HepG2 (cell line): ENCODE data around the gene GPX7. TPM values are rescaled to one million over a fixed set of nuclear protein-coding genes. Genes with fewer than 3 reads are reported as not detected.
A peak's percentile ranks its signal among the peaks of the same experiment; 100 is the strongest.

Source experiments
- CHCHD3 ChIP-seq: sonication (generic); formaldehyde crosslinking; IDR thresholded peaks from 2 replicates; pipeline ENCODE4 v1.8.0; 2022; ENCODE audit warnings: mild to moderate bottlenecking, missing genetic modification reagents, moderate library complexity
- LBX2 ChIP-seq: sonication (generic); formaldehyde crosslinking; IDR thresholded peaks from 2 replicates; pipeline ENCODE4 v1.5.0; 2020; ENCODE audit warnings: missing genetic modification reagents, mild to moderate bottlenecking, borderline replicate concordance
- PAWR ChIP-seq: sonication (generic); formaldehyde crosslinking; IDR thresholded peaks from 2 replicates; pipeline ENCODE4 v1.4.0; 2020; ENCODE audit warnings: missing genetic modification reagents, mild to moderate bottlenecking, borderline replicate concordance
- ZBTB7B ChIP-seq: sonication (generic); formaldehyde crosslinking; IDR thresholded peaks from 2 replicates; pipeline ENCODE4 v1.4.0; 2020; ENCODE audit warnings: missing genetic modification reagents
- ZNF597 ChIP-seq: sonication (generic); formaldehyde crosslinking; IDR thresholded peaks from 2 replicates; pipeline ENCODE4 v1.5.0; 2020; ENCODE audit warnings: missing genetic modification reagents
- ZNF619 ChIP-seq: sonication (generic); formaldehyde crosslinking; IDR thresholded peaks from 2 replicates; pipeline ENCODE4 v1.4.0; 2020; ENCODE audit warnings: mild to moderate bottlenecking, missing genetic modification reagents
- ZSCAN21 ChIP-seq: sonication (generic); formaldehyde crosslinking; IDR thresholded peaks from 2 replicates; pipeline ENCODE4 v1.8.0; 2022; ENCODE audit warnings: mild to moderate bottlenecking, missing genetic modification reagents, moderate library complexity, borderline replicate concordance
- ZSCAN31 ChIP-seq: sonication (generic); formaldehyde crosslinking; IDR thresholded peaks from 2 replicates; pipeline ENCODE4 v1.5.0; 2020; ENCODE audit warnings: low read depth, mild to moderate bottlenecking, missing genetic modification reagents
- polyA plus RNA-seq, 8 experiments: library from polyadenylated mRNA; depleted of rRNA in 3 of 8; stranded (reverse) in 7 of 8; unstranded in 1 of 8; fragments of >200 nt; fragmentation: Illumina TruSeq in 4 of 8; extraction: Trizol in 4 of 8; gene quantifications; 2 replicates each; pipeline versions ENCODE4 v1.2.1 to v1.2.3, GENCODE V29; 2011 to 2016; ENCODE audit warnings: low read depth in 4 of 8, missing spikeins in 1 of 8, mixed read lengths in 1 of 8; ENCODE audit not compliant: insufficient read depth in 1 of 8
- total RNA-seq, 5 experiments: library from RNA; depleted of rRNA; stranded (reverse); fragments of >200 nt; fragmentation: Illumina TruSeq; extraction: Trizol; gene quantifications; 2 replicates each; pipeline ENCODE4 v1.2.3, GENCODE V29; 2016; ENCODE audit warnings: low read depth in 1 of 5
- TF ChIP-seq, protein P1 (sequence below): sonication (generic); formaldehyde crosslinking; IDR thresholded peaks from 2 replicates; pipeline ENCODE4 v1.4.0; 2020; ENCODE audit warnings: missing genetic modification reagents
- TF ChIP-seq, protein P2 (sequence below): sonication (generic); formaldehyde crosslinking; IDR thresholded peaks from 2 replicates; pipeline ENCODE4 v1.4.0; 2020; ENCODE audit warnings: missing genetic modification reagents

GPX7 gene
- total and polyA plus RNA-seq, 2 of the 13 experiments (the other 11 are each of a cell fraction or from before 2014, with no cell fraction given): 14.1 to 16.2 TPM

DNA sequence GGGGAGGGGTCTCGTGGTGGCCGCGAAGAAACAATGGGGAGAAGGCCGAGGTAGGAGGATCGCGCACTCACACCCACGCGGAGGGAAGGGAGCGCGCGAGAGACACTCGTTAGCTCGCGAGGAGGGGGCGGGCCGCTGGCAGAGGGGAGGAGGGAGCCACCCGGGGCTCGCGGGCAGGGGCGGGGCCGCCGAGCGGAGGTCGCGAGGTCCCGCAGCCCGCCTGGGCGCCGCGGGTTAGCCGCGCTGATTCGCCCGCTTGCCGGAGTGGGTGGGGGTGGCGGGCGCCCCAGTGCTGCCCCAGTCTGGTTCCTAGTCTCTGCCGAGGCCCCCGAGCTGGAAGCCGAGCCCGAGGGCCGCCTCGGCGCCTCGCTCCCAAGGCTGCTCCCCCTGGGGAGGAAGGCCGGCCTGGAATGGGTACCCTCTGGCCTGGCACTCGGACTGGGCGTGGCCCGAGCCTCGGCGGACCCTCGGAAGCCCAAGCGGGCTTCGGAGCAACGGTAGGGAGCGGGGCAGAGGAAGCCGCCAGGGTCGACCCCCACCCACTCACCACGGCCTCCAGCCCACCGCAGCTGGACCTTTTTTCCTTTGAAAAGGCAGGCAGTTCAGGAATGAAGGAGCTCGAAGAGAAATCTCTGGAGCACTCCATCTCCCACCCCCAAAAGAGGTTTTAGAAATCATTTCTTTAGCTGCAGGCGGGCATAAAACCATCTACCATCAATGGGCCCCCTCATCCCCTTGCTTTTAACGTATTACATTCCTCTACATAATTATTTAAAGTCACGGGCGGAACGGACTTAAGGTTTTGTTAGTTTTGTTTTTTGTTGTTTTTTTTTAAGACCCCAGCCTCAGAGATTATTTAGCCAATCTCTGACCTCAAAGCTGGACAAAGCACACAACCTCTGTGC lies 48.6 kb upstream of the GPX7 start (continued):
- TF ChIP-seq ZNF619 (CRISPR knock-in tag): no peak
- TF ChIP-seq, protein P1, sequence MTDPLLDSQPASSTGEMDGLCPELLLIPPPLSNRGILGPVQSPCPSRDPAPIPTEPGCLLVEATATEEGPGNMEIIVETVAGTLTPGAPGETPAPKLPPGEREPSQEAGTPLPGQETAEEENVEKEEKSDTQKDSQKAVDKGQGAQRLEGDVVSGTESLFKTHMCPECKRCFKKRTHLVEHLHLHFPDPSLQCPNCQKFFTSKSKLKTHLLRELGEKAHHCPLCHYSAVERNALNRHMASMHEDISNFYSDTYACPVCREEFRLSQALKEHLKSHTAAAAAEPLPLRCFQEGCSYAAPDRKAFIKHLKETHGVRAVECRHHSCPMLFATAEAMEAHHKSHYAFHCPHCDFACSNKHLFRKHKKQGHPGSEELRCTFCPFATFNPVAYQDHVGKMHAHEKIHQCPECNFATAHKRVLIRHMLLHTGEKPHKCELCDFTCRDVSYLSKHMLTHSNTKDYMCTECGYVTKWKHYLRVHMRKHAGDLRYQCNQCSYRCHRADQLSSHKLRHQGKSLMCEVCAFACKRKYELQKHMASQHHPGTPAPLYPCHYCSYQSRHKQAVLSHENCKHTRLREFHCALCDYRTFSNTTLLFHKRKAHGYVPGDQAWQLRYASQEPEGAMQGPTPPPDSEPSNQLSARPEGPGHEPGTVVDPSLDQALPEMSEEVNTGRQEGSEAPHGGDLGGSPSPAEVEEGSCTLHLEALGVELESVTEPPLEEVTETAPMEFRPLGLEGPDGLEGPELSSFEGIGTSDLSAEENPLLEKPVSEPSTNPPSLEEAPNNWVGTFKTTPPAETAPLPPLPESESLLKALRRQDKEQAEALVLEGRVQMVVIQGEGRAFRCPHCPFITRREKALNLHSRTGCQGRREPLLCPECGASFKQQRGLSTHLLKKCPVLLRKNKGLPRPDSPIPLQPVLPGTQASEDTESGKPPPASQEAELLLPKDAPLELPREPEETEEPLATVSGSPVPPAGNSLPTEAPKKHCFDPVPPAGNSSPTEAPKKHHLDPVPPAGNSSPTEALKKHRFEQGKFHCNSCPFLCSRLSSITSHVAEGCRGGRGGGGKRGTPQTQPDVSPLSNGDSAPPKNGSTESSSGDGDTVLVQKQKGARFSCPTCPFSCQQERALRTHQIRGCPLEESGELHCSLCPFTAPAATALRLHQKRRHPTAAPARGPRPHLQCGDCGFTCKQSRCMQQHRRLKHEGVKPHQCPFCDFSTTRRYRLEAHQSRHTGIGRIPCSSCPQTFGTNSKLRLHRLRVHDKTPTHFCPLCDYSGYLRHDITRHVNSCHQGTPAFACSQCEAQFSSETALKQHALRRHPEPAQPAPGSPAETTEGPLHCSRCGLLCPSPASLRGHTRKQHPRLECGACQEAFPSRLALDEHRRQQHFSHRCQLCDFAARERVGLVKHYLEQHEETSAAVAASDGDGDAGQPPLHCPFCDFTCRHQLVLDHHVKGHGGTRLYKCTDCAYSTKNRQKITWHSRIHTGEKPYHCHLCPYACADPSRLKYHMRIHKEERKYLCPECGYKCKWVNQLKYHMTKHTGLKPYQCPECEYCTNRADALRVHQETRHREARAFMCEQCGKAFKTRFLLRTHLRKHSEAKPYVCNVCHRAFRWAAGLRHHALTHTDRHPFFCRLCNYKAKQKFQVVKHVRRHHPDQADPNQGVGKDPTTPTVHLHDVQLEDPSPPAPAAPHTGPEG (CRISPR knock-in tag): peak; percentile 77; the same call in 1 of the 2 replicates
- peak; percentile 74; the same call in 1 of the 2 replicates for TF ChIP-seq ZBTB7B (CRISPR knock-in tag)
- TF ChIP-seq CHCHD3 (CRISPR knock-in tag): 0 out of 2 replicates have a peak, but pooled peaks have one; percentile 22
- TF ChIP-seq, protein P2, sequence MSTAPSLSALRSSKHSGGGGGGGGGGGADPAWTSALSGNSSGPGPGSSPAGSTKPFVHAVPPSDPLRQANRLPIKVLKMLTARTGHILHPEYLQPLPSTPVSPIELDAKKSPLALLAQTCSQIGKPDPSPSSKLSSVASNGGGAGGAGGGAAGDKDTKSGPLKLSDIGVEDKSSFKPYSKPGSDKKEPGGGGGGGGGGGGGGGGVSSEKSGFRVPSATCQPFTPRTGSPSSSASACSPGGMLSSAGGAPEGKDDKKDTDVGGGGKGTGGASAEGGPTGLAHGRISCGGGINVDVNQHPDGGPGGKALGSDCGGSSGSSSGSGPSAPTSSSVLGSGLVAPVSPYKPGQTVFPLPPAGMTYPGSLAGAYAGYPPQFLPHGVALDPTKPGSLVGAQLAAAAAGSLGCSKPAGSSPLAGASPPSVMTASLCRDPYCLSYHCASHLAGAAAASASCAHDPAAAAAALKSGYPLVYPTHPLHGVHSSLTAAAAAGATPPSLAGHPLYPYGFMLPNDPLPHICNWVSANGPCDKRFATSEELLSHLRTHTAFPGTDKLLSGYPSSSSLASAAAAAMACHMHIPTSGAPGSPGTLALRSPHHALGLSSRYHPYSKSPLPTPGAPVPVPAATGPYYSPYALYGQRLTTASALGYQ: no peak
- TF ChIP-seq PAWR (CRISPR knock-in tag): no peak
- peak; percentile 65; the same call in 1 of the 2 replicates for TF ChIP-seq ZSCAN21
- TF ChIP-seq ZSCAN31 (CRISPR knock-in tag): no peak; the same call in 1 of the 2 replicates
- TF ChIP-seq ZNF597 (CRISPR knock-in tag): no peak
- TF ChIP-seq LBX2: no peak
